ENCODE measurements around the gene KANSL1L. TPM values are rescaled to one million over a fixed set of nuclear protein-coding genes. Genes with fewer than 3 reads are reported as not detected.

The KANSL1L gene
- total RNA-seq, 2 experiments from 2014 or later = 4.5 to 6.0 TPM

Other genes starting within 250 kb of the KANSL1L start
- 10 to 100 TPM; 33.2 to 53.8 TPM for gene RPE, start 168.8 kb downstream of the KANSL1L start, total RNA-seq
- gene ACADL, start 54.0 kb upstream of the KANSL1L start, total RNA-seq = not detected
- gene MYL1, start 143.8 kb upstream of the KANSL1L start, total RNA-seq = not detected

All from activated CD4-positive, alpha-beta T cell treated with anti-CD3 and anti-CD28 coated beads for 36 hours (primary cell).